LNCAP (cell line): Measurements from ENCODE around the gene ZNF260.

Source experiments
- CTCF ChIP-seq: fragments of 450-650 bp; IDR thresholded peaks from 2 replicates; pipeline ENCODE4 v1.5.1; 2017; ENCODE audit warnings: mild to moderate bottlenecking

Gene ZNF260

GRCh38 chr19:36564391-36564790, 36.3 kb upstream of the ZNF260 start:
- no peak for TF ChIP-seq CTCF

- no peak for TF ChIP-seq CTCF
Measured at GRCh38 chr19:36547001-36547732, 19.1 kb upstream of the ZNF260 start.

GRCh38 chr19:36528921-36529518, 949 bp upstream of the ZNF260 start:
- TF ChIP-seq CTCF = no peak

- no peak for TF ChIP-seq CTCF
Measured at GRCh38 chr19:36527873-36528193, 238 bp downstream of the ZNF260 start.

DNA sequence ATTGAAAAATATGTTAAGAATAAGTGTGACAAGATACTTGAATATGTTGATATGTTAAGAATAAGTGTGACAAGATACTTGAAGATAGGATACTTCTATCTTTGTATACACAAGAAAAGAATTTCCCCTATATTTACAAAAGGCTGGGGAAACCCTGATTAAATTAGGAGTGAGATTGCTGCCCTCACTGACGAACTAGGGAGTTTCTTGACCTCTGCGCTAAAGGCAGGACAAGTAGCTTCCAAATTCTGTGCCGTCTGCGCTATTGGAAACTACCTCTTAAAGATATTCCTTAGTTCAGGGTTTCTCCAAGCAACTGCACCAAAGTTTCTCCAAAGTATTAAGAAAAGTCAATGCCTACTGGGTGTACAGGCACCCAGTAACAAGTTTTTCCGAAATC, 730 bp downstream of the ZNF260 start:
- no peak for TF ChIP-seq CTCF

- TF ChIP-seq CTCF = no peak
Measured at GRCh38 chr19:36526581-36526980, 1.5 kb downstream of the ZNF260 start.

- no peak for TF ChIP-seq CTCF
Measured at GRCh38 chr19:36524617-36525016, 3.5 kb downstream of the ZNF260 start.
